HG03460 (cell line): ENCODE measurements around the gene SLX4IP.

Experiments used
- ATAC-seq: cut with Tn5 transposase; IDR thresholded peaks from one replicate; pipeline ENCODE4 v1.9.1; 2021; ENCODE audit not compliant: unreplicated experiment

SLX4IP gene

GRCh38 chr20:10465135-10465534, 30.0 kb downstream of the SLX4IP start:
- ATAC-seq = no peak

- ATAC-seq = no peak
Observed at GRCh38 chr20:10466325-10466724, 31.2 kb downstream of the SLX4IP start.

GRCh38 chr20:10466855-10467254, 31.8 kb downstream of the SLX4IP start:
- no peak for ATAC-seq

GRCh38 chr20:10467681-10468339, 32.7 kb downstream of the SLX4IP start:
- no peak for ATAC-seq

DNA sequence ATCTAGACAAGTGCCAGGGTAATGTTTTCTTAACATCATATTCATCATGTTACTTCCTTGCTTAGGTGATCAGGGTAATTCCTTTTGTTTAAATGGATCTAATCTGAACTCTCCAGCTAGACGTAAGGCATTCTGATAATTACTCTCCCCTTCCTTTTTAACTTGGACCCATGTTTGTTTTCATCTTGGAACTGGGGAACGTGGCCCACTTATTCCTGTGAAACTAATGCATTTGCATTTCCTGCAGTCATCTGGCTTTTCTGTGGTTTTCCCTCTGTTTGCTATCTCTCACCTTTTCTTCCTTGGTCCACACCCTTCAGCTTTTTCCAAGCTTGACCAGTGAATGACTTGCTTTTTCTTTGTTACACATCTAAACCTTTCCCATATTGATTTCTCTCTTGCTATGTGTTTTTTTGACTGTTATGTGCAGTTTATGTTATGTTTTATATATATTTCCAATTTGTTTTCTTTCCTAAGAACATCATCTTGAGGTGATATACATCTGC, 33.3 kb downstream of the SLX4IP start:
- ATAC-seq = no peak

GRCh38 chr20:10469056-10469455, 34.0 kb downstream of the SLX4IP start:
- ATAC-seq = no peak

GRCh38 chr20:10469599-10469998, 34.5 kb downstream of the SLX4IP start:
- no peak for ATAC-seq

DNA sequence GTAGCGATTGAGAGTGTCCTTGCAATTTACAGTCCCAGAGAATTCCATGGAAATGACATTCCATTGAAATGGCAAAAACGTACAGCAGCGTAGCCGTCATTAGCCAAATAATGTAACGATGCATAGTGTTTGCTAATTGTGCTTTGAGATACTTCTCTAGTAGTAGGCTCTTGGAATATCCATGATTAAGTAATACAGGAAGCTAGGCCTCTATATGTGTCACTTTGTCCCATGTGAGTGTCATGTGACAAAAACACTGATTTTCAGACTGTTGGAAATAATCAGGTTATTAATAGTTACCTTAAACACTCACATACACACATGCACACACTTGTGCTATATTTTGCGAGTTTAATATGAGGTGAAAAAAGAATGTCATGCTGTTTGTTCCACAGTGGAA, 35.2 kb downstream of the SLX4IP start:
- no peak for ATAC-seq

- no peak for ATAC-seq
Observed at GRCh38 chr20:10472871-10473270, 37.8 kb downstream of the SLX4IP start.

DNA sequence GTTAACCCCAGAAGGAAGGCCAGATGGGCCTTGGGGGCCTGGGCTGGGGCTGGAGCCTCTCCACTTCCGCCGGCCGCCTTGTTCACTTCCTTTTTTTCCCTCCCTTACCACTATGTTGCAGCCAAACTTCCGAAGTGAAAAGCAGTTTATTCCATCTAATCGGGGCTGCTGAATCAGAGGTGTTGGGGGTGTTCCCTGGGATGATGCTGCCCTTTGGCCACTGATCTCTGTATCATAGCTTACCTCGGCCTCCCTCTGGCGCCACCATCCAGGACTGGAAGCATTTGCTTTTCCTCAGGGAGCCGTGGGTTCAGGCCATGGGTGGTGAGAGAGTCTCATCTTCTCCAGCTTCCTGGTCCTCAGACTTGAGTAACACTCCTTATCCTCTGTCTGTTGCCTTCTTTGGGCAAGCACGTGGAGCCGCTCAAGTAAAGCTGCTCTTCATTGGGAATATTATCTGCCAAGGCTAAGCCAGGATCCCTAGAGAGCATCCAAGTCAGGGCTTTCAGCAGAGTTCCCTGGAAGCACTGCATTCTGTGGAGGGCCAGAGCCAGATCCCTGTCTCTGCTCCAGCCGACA, 39.6 kb downstream of the SLX4IP start:
- ATAC-seq = no peak

GRCh38 chr20:10475225-10475624, 40.1 kb downstream of the SLX4IP start:
- ATAC-seq = no peak

DNA sequence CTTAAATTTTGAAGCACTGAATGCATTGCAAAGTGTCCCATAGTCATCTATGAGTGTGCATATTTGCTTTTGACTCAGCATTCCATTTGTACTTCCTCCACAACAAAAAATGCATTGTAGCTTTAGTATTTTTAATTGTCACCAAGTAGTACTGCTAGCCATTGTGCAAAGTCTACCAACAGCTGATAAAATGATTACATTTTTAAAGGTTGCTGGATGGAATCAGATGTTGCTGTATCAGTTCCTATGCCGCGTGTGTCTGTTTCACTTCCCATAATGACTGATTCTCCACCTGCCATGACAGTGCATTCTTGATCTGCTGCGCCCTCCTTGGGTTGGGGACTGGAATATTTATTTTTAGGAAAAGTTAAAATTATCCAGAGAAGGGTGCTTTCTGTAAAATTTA, 41.2 kb downstream of the SLX4IP start:
- peak; percentile 74 for ATAC-seq

DNA sequence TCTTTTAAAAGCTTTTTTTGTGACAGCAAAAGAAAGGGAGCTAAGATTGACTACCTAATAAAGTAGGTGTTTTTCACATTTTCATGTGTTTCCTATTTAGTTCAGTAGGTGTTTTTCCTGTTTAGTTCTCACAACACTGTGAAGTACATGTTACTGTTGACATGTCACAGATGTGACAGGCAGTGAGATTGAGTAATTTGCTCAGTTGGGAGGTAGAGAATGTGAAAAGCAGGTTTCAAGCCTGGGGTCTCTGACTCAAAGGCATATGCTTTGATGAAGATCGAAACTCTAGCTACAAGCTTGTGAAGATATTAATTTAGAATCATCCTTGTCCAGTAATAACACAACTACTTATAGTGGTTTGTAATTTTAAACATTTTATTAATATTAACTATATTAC, 43.1 kb downstream of the SLX4IP start:
- ATAC-seq = peak; percentile 52

GRCh38 chr20:10478930-10479329, 43.8 kb downstream of the SLX4IP start:
- no peak for ATAC-seq

GRCh38 chr20:10481676-10482075, 46.6 kb downstream of the SLX4IP start:
- ATAC-seq = no peak

DNA sequence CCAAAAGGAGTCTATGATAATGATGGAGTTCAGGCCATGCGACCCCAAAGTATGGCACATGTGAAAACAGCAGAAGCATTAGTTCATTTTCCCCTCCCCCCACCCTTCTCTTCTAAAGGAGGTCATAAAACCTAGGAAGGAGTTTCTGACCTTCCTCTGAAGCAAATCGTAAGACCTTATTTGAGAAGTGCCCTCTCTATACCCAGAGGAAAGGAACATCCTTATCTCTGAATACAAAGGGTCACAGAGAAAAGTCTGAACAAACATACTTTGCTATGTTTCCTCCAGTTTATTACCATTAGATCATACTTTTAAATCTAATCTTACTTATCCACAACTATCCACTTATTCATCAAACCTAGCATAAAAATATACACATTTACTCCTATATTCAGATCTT, 48.6 kb downstream of the SLX4IP start:
- no peak for ATAC-seq

GRCh38 chr20:10487142-10488136, 52.3 kb downstream of the SLX4IP start:
- ATAC-seq = no peak

- ATAC-seq = no peak
Observed at GRCh38 chr20:10488534-10488933, 53.4 kb downstream of the SLX4IP start.

DNA sequence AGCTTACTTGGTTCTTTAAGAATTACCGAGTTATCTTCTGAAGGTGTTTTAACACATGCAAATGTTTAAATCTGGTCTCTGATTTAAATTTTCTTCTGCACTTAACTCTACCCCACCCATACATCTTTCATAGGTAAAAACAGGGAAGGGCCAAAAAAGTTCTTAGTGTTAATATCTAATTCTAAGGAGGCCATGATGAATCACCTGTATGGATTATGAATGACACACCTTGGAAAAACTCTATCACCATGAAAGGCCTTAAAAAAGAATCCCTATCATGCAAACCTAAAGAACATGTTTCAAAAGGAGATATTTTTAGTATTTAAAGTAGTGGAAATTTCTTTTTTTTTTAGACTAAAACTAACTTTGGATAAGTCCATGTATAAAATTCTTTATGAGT, 54.7 kb downstream of the SLX4IP start:
- ATAC-seq = no peak

DNA sequence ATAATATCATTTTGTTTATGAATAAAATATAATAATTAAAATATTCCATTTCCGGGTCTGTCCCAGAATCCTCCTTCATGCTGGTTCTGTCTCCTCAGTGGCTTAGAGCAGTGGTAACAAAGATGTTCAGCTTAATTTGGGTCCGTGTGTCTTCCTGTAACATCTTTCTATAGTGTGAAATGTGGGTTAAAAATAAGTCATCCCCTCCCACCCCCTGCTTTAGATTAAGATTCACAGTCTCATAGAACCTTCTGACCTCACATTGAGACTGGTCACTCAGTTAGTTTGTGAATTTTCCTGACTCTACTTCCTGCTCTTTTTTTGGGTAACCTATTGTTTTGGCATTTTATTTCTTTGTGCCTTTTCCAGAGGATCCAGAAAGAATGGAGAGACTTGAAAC, 55.2 kb downstream of the SLX4IP start:
- no peak for ATAC-seq

GRCh38 chr20:10490706-10491105, 55.6 kb downstream of the SLX4IP start:
- no peak for ATAC-seq

DNA sequence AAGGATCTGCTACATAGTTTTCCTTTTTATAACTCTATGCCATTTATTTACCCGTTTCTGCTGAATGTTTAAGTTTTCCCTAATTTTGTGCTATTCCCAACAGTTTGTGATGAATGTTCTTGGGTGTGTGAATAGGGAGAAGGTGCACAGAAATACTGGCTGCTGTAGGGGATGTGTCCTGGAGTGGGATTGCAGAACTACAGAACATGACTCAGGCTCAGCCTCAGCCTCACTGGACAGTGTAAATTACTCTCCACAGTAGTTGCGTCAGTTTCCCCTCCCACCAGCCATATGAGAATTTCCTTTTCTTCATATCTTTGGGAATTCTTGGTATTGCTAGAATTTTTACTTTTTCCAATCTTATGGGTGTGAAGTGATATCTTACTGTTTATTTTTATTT, 57.0 kb downstream of the SLX4IP start:
- no peak for ATAC-seq
